M059J (cell line): ENCODE data around the gene TEX35. TPM values are rescaled to one million over a fixed set of nuclear protein-coding genes. Genes with fewer than 3 reads are reported as not detected.
"Not testable (repeated sequence)": the region's sequence is repeated elsewhere in the genome, so short reads cannot be mapped to it uniquely, and the experiment has no call there.

Source experiments
- DNase-seq: peaks from one replicate; pipeline ENCODE4 v3.0.0-alpha.2; 2012; ENCODE audit warnings: low read depth
- total RNA-seq: library from RNA; depleted of rRNA; stranded (reverse); fragments of >200 nt; shearing (Covaris generic); gene quantifications from 2 replicates; pipeline ENCODE4 v1.2.3, GENCODE V29; 2014

Gene TEX35
- total RNA-seq, 1 experiment from 2014 or later = not detected

DNA sequence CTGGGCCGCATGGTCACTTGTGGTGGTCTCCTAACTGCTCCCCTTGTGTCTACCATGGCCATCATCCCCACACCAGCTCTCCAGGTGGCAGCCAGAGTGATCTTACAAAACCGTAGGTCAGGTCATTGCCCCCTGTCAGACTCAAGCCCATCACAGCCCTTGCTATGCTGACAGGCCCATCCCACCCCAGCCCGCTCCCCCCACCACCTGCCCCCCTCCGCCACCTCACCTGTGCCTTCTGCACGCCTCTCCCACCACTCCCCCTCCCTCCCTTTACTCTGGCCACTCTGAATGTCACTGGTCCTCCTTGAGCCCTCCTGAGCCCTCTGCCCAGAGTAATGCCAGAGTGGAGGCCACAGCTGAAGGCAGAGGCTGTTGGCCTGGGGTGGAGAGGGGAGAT lies 28.5 kb downstream of the TEX35 start:
- no peak for DNase-seq

DNA sequence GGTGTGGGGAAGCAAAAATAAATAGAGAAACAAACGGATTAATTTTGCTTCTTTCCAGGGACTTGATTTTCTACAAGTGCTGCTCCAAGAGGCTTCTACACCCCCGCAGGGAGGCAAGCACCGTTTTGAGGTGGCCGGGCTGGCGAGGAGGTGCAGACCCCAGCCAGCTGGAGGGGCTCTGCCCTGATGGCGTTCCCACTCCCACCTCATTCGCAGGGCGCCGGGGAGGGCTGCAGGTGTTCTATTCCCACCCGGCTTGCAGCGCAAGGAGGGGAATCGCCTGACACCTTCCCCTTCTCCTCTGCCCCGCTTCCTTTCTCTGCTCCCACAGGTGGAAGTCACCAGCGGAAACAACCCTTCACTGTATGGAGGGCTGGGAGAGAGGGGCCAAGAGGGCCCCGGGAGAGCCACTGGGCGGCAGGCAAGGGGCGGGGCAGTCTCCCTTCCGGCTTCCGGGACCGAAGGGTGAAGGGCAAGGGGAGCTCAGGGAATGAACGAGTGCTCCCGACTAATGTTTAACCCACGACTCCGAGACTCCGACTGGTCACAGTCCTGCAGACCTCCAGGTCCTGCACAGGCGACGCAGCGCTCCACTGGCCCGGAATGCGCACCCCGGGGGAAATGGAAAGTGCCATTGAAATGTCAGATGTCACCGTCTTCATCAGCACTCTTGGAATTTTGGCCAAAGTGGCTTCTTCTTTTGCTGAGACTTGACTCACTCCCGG lies 29.1 kb downstream of the TEX35 start:
- DNase-seq = no peak

DNA sequence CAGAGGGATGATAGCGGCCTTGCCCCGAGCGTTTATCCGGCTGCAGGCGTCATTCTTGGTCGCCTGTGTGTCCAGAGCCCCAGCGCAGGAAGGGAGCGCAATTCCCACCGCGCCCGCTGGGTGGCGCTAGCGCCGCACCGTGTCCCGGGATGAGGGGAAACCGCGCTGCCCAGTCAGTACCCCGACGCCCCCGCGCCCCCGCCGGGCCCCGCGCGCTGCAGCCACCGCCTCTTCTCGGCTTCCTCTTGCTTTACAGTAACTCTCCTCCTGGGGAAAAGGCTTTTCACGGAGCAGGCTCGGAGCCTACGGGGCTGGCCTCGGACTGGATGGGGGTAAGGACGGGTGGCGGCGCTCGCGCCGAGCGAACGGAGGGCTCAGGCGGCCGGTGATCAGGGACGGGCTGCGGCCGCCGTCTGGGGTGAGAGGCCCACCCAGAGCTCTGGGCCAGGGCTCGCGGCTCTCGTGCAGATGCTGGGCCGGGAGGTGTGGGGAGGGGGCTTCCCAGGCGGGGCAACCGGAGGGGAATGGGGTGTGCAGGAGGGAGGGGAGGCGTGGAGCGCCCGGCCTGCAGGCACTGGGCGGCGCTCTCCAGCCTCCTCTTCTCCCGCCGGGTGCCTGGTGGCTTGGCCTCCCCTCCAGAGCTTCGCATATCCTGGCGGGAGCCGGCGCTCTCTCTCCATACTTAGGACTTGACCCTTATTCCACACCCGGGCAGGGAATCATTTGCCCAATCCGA lies 29.8 kb downstream of the TEX35 start:
- peak; percentile 84 for DNase-seq

DNA sequence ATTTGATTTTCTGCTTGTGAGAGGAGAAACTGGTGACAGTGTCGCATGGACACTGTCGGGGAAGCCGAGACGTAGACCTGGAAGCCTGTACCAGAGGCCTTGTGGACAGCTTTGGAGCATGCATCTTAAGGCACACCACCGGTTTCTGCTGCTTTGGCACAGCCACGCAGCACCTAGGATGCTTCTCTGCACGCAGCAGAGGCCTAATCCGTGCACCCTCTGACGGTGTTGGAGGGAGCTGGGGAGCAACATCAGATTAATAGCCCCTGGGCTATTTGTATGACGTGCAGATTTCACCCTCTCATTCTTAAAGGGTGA lies 30.3 kb downstream of the TEX35 start:
- DNase-seq = no peak

DNA sequence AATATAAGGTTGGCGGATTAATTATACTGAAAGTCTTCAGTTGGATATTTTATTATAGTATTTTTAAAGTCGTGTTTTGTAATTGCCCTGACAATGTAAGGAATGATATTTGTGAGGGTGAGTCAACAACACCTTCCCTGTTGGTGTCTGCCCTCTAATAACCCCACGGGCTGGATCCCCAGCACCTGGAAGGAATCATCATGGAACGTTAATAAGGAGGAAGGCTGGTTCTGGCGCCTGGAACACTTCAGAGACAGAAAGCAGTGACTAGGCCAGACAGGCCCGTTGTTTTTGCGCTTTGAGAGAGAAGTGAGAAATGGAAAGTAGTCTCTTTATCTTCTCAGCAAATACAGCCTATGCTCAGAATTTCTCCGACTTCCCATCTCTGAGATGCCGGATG lies 31.6 kb downstream of the TEX35 start:
- no peak for DNase-seq

DNA sequence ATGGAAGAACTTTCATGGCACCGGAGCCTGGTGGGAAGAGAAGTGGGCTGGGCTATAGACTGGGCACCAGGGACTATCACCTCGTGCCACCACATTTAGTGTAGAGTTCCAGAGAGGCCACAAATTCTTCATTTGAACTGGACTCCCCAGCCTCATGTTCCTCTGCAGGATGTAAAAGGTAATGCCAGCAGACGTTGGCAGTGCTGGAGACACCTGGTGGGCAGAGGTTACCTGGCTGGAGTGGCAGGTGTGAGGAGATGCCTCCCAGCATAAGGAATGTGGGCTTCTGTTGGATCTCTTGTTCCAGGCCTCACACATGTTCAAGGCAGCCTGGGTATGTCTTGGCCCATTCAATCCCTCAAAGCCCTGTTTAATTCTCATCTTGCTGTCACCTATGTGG lies 35.2 kb downstream of the TEX35 start:
- DNase-seq = no peak

DNA sequence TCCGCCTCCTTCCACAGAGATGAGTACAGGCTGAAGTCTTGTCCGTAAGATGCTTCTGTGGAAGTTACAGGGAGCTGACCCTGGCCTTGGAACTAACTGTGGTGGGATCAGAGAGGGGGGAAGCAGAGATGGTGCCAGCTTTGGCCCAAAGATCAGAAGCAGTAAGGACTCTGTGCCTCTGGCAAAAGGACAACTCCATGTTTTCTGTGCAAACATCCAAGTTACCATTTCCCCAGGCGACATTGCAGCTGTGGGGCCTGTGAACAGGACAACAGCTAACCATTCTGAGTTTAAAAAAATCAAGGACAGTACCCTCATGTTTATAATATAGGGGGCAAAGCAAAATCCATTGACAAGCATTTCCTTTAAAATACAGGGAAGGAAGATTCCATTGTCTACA lies 38.4 kb downstream of the TEX35 start:
- DNase-seq = no peak

DNA sequence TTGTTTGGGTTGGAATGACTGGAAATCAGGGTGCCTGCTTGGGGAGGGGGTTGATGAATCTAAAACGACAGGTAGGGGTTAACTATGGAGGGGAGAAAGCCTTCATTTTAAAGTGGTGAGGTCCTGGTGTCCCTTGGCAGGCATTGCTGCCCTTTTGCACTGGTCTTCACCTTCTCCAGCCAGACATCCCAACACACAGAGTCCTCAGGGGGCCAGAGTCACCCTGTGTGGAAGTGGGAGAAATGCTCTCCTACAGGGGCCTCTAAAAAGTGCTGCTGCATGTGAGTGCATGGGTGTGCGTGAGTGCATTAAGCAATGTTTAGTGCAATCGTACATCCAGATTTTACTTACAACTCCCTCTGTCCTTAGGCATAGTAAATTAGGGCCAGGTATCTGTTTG lies 39.0 kb downstream of the TEX35 start:
- DNase-seq = no peak

DNA sequence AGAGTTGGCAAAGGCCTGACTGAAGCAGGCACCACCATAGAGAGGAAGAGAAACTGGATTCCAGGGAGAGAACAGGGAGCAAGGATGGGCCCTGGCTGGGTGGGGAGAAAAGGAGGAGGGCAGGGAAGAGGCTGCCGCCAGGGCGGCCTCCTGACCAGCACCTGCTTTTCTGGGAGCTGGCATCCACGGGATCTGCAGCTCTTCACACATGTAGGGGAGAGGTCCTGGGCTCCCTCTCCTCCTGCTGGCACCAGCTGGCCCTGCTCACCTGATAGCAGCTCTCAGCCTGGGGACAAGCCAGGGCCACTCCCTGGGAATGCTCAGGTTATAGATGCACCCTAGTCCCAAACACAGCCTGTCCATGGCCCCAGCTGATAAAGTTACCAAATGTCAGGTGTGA lies 39.9 kb downstream of the TEX35 start:
- no peak for DNase-seq

DNA sequence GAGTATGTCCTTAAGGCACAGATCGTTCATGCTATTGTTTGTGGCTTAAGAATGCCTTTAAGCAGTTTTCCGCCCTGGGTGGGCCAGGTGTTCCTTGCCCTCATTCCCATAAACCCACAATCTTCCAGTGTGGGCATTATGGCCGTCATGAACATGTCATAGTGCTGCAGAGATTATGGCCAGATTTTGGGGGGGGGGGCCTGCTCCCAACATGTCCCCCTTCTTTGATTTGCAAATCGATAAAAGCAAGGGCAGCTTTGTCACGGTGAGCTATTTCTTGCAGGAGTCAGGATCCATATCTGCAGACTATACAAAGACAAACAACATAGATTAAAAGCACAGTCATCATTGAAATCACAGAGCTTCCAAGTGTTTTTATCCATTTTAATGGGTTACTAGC lies 41.4 kb downstream of the TEX35 start:
- DNase-seq = not testable (repeated sequence)

DNA sequence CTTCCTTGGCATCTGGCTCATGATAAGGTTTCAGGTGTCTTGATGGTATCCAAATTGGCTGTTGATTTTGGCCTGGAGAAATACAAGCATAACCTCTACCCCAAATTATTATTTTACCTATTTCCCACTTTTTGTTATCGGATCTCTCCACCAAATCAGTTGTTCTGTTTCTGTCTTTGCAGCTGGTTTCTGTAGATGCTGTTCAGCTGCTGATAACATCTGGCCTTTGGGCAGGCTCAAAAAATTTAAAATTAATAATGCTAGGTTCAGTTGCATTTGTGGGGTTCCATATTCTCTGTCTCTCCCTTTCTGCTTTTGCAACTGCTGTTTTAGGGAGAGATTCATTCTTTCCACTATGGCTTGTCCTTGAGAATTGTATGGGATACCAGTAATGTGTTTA lies 42.7 kb downstream of the TEX35 start:
- not testable (repeated sequence) for DNase-seq

DNA sequence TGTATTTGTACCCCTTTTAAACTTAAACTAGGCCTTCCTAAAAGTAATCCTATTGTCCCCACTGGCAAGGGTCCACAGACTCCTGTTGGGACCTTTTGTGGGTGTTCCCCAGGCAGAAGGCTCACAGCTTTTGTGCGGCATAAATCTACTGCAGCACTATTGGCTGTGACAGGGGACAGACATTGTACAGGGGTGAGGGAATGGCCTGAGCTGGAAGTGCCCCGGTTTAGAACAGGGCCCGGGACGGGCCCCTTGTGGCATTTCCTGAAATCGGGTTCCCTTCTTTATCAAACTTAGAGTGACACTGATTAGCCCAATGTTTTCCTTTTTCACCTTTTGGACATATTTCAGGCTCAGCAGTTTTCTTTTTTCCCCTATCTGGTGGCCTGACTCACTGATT lies 45.9 kb downstream of the TEX35 start:
- not testable (repeated sequence) for DNase-seq

DNA sequence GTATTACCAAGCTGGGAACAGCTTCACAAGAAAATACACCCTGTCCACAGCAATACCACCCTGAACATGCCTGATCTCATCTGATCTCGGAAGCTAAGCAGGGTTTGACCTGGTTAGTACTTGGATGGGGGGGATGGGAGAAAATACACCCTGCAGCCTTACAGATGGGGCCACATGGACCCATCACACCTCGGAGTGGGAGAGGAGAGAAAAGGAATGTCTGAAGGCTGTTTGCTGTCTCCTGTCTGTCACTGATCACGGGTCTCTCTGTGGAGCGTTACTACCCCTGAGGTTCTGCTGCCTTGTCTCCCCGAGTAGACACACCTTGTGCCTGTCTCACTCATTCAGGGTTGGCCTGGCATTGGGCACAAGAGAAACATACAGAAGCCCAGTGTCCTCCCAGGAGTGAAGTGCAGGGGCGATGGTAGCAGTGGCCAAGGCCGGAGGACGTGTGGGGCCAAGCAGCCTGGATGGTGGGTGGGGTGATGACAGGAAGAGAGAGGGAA lies 48.0 kb downstream of the TEX35 start:
- DNase-seq = no peak

DNA sequence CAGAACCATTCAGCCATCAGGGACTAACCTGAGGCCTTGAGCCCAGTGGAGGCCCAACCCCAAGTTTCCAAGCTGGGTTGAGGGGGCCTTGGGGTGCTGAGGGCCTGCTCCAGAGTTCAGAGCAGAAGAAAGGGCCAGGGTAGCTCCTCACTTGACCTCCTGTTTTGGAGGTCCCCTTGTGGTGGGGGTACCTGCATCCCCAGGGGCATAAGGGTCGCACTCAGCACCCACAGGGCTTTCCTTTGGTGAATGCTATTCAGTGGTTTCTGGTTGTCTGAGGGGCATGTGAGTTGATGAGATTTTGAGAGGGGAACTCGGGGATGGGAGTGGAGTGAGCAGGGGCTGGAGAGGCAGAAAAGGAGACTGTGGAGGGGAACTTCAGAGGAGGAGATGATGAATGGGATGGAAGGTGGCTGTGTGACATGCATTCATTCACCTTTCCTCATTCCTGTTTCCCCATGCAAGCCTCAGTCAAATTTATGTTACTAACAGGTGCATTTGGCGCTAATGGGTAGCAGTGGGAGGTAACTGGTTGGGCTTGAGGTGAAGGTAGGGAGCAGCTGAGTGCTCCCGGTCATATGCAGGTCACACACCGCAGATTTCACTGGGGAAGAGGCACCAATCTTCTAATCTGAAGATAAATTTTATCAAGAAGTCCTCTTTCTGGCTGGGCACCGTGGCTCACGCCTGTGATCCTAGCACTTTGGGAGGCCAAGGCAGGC lies 50.4 kb downstream of the TEX35 start:
- DNase-seq = no peak

DNA sequence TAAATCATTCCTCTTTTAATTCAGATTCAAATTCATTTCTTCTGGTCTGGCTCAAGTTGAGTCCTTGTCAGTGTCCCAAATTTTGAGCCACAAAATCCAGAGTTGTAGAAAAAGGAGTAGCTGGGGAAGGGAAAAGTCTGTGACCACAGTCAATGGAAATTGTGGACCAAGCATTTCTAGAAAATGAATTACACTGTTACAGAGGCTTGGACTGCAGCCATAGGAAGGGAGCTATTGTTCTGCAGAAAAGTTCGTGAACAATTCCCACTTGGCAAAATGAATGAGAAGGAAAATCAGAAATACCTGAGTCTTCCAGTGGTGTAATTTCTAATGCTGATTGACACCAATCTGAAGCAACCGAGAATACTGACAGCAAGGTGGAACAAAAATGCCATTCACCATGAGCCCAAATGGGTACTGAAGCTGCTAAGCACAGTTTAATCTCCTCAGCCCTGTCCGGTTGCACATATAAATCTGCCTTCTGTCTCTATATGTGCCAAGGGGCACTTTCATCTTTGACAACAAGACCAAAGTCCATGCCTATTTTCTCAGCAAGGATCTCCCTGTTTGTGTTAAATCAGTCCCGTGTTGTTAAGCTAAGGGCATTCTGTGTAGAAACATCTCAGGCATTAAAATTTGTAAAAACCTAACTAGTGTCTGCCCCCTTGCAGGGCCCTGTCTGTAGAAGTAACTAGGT lies 51.3 kb downstream of the TEX35 start:
- no peak for DNase-seq

DNA sequence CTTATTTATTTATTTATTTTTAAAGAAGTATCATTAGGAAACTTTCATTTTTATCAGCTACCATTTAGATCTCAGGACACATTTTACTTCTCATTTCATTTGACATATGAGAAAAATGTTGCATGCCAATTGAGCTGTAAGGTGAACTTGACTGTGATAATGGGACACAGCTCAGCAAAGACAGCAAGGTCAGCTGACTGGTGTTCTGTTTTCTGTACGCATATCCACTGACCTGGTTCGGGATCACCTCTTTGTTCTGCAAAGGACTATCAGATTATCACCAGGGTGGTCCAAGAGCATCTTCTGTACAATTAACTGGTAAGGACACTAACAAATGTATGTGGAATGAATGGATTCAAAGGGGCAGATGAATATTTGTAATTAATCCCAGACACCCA lies 51.9 kb downstream of the TEX35 start:
- no peak for DNase-seq

DNA sequence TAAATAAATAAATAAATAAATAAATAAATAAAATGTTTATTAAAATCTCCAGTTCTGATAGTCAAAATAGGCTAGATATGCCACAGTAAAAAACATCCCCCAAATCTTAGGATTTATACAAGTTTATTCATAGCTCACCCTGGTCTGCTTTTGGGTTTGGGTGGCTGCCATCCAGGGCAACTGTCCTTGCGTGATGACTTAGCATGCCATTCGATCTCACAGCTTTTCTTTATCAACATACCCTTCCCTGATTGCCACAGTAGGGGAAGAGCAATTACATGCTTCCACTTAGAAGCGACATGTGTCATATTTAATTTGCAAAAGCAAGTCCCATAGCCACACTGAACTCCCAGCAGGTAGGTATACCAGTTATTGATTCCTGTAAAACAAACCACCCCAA lies 52.7 kb downstream of the TEX35 start:
- DNase-seq = no peak

DNA sequence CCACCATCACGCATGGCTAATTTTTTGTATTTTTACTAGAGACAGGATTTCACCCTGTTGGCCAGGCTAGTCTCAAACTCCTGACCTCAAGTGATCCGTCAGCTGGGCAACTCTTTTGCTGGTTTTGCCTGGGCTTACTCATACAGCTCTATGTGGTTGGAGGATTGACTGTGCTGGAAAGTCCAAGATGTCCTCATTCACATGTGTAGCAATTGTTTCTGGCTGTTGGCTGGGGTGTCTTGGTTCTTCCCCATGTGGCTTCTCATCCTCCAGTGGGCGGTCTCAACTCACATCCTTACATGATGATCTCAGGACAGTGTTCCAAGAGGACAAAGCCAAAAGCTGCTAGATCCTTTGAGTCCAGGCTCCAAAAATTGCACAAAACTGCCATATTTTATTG lies 53.3 kb downstream of the TEX35 start:
- DNase-seq = peak; percentile 23

DNA sequence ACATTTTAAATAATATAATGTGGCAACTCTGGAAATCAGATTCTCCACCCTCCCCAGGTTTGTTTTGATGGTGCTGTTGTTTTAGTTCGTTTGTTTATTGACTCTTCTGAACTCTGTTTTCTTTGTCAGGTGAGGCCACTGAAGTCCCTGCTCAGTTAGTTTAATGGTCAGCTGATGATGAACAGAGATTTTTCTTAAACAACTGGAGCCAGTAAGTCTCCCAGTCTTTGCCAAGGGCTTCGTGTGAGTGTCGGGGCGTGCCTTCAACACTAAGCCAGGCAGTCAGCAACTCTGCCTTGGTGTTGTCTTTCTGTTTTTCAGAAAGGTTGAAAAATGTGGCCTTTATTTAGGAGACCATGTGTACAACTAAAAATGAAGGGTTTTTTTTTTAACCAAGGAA lies 58.9 kb downstream of the TEX35 start:
- no peak for DNase-seq
